ENCODE data around the gene SYNGR3. TPM values are rescaled to one million over a fixed set of nuclear protein-coding genes. Genes with fewer than 3 reads are reported as not detected.
A peak's percentile ranks its signal among the peaks of the same experiment; 100 is the strongest.
"Not testable (repeated sequence)": the region's sequence is repeated elsewhere in the genome, so short reads cannot be mapped to it uniquely, and the experiment has no call there.

The SYNGR3 gene
- total and polyA plus RNA-seq, 5 donors, result 0.57 to 1.4 (median 0.75) TPM

DNA sequence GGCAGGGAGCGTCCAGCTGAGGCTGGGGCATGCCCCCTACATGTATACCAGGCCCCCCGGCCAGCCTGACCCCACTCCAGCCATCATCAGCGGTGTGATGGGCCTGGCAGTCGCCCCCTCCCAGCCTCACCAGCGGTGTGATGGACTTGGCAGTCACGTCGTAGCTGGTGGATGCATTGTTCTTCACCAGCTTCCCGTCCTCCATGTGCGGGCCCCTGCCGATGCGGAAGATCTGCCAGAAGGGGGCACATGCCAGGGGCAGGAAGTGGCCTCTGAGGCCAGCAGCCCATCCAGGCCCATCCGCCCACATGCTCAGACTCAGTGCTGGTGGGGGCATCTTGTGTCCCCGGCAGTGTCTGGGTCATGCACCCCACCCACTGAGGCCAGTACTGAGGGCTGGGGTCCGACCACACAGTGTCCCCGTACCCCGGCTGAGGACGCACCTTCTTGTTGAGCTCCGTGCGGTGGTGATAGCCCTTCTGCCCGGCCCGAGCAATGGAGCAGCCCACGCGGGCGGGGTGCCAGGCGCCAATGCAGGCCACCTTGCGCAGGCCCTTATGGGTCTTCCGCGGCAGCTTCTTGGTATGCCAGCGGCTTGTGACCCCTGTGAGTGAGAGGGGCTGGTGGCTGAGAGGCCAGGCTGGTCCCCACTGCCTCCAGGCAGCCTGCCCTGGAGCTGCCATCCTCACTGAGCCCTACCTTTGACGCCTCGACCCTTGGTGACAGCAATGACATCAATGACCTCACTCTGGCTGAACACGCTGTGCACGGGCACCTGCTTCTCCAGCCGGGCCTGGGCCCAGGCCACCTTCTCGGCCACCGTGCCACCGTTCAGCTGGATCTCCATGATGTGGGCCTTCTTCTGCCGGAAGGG, 43.0 kb upstream of the SYNGR3 start:
- no peaks in the 10 kb centered on the region for H3K9me3 ChIP-seq (ENCODE audit: control insufficient read depth, low read length)
- H3K4me1 ChIP-seq (ENCODE audit: control insufficient read depth, insufficient read depth, low read length), result peaks cover 5% of the 10 kb centered on the region
- ATAC-seq (no peak), DNase-seq (peak in 1 of 3 donors; percentile 50)
- intact Hi-C loops (cut with DNase I), result no loop called here
- H3K4me3 ChIP-seq (ENCODE audit: low read length), result no peak overlapping the region
- no peaks in the 10 kb centered on the region for H3K27me3 ChIP-seq (ENCODE audit: control insufficient read depth, insufficient read depth)
- H3K27ac ChIP-seq (ENCODE audit: low read length), result no peak overlapping the region
- 84% methylated on average over 38 of the region's 38 CpGs for WGBS

DNA sequence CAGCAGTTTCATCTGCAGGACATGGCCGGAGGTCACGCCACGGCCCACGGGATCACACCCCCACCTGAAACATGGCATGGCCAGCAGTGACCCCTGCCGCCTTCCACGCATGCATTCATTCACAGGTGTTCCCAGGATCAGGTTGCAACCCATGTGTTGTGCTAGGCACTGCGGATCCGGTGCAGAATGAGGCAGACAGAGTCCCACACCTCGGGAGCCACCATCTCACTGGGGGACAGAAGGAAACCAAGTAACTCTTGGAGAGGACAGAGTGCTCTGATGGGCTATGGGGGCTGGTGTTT, 42.5 kb upstream of the SYNGR3 start:
- intact Hi-C loops (cut with DNase I), result no loop called here
- Histone ChIP-seq H3K27ac (ENCODE audit: low read length) (no peak overlapping the region), H3K9me3 (ENCODE audit: control insufficient read depth, low read length) (no peaks in the 10 kb centered on the region)

DNA sequence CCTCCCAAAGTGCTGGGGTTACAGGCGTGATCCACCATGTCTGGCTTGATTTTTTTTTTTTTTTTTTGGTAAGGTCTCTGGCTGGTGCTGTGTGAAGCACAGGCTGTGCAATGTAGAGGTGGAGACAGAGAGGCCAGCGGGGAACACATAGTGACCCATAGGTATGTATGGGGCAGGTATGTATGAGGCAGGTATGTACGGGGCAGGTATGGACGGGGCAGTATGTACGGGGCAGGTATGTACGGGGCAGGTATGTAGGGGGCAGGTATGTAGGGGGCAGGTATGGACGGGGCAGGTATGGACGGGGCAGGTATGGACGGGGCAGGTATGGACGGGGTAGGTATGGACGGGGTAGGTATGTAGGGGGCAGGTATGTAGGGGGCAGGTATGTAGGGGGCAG, 40.3 kb upstream of the SYNGR3 start:
- intact Hi-C loops (cut with DNase I), result no loop called here
- Histone ChIP-seq H3K4me1 (ENCODE audit: control insufficient read depth, insufficient read depth, low read length) (no peaks in the 10 kb centered on the region), H3K9me3 (ENCODE audit: control insufficient read depth, low read length) (no peaks in the 10 kb centered on the region), H3K27me3 (ENCODE audit: control insufficient read depth, insufficient read depth) (no peaks in the 10 kb centered on the region), H3K4me3 (ENCODE audit: low read length) (no peak overlapping the region), H3K27ac (ENCODE audit: low read length) (no peak overlapping the region)
- DNase-seq (peak in 1 of 3 donors; percentile 13), ATAC-seq (no peak)
- WGBS, result 95% methylated on average over 11 of the region's 11 CpGs

More for the DNA sequence above, 42.5 kb upstream of the SYNGR3 start:
- Histone ChIP-seq H3K27me3 (ENCODE audit: control insufficient read depth, insufficient read depth) (no peaks in the 10 kb centered on the region), H3K4me1 (ENCODE audit: control insufficient read depth, insufficient read depth, low read length) (peaks cover 2% of the 10 kb centered on the region), H3K4me3 (ENCODE audit: low read length) (no peak overlapping the region)
- no peak for DNase-seq
- WGBS, result 88% methylated on average over 9 of the region's 9 CpGs
- no peak for ATAC-seq

DNA sequence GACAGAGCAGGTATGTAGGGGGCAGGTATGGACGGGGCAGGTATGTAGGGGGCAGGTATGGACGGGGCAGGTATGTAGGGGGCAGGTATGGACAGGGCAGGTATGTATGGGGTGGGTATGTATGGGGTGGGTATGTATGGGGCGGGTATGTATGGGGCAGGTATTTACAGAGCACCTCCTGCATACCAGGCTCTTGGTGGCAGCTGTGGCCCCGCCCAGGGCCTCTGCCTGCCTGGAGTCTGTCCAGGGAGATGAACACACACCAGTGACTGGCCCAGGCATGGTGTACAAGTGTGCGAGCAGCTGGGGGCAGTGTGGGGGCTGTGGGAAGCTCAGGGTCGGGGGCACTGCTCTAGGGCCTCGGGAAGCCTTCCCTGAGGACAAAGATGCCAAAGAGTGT, 39.7 kb upstream of the SYNGR3 start:
- no peak for ATAC-seq
- 66% methylated on average over 7 of the region's 7 CpGs for WGBS
- H3K4me1 ChIP-seq (ENCODE audit: control insufficient read depth, insufficient read depth, low read length), result no peaks in the 10 kb centered on the region
- H3K4me3 ChIP-seq (ENCODE audit: low read length), result no peak overlapping the region
- peak overlapping the region; percentile 7 for H3K27ac ChIP-seq (ENCODE audit: low read length)
- peak in 1 of 3 donors; percentile 52 for DNase-seq
- no peaks in the 10 kb centered on the region for H3K27me3 ChIP-seq (ENCODE audit: control insufficient read depth, insufficient read depth)
- H3K9me3 ChIP-seq (ENCODE audit: control insufficient read depth, low read length), result no peaks in the 10 kb centered on the region
- intact Hi-C loops (cut with DNase I), result no loop called here

DNA sequence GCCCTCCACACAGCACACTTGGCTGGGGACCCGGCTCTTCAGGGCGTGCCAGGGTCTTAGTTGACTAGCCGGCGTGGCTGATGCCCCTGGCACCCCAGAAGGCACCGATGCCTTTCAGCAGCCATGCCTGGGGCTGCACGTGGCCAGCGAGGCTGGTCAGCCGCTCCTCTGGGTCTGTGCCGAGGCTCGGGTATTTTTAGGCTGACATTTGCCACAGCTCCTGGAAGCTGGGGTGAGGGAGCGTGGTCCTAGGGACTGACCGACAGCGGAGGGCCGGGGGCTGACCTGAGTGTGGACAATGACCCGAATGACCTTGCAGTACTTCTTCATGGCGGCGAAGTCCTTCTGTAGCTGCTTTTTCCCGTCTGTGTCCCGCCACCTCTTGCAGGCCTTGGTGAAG, 39.2 kb upstream of the SYNGR3 start:
- intact Hi-C loops (cut with DNase I), result no loop called here
- Histone ChIP-seq H3K4me3 (ENCODE audit: low read length) (no peak overlapping the region), H3K27ac (ENCODE audit: low read length) (peak overlapping the region; percentile 61), H3K4me1 (ENCODE audit: control insufficient read depth, insufficient read depth, low read length) (no peaks in the 10 kb centered on the region), H3K9me3 (ENCODE audit: control insufficient read depth, low read length) (no peaks in the 10 kb centered on the region), H3K27me3 (ENCODE audit: control insufficient read depth, insufficient read depth) (no peaks in the 10 kb centered on the region)
- ATAC-seq (peak; percentile 47 to 48), DNase-seq (peak in 2 of 3 donors; percentile 67 to 71)
- WGBS, result 68% methylated on average over 19 of the region's 19 CpGs

DNA sequence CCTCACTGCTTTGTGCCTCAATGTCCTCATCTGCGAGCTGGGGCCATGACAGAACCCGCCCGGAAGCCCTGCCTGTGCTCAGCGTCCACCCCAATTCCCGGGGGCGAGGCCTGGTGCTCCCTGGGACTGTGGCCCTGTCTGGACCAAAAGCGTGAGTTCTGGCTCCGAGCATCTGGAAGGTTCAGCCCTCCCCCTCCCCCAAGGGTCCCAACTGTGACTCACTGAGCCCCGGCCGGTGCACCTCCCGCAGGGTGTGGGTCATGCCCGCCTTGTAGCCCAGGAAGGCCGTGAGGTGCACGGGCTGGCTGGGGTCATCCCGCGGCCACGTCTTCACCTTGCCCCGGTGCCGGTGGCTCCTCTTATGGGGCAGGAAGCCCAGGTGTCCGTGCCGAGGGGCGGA, 36.0 kb upstream of the SYNGR3 start:
- peak overlapping the region; percentile 65 for H3K27ac ChIP-seq (ENCODE audit: low read length)
- H3K4me1 ChIP-seq (ENCODE audit: control insufficient read depth, insufficient read depth, low read length), result no peaks in the 10 kb centered on the region
- no peaks in the 10 kb centered on the region for H3K9me3 ChIP-seq (ENCODE audit: control insufficient read depth, low read length)
- intact Hi-C loops (cut with DNase I), result no loop called here
- ATAC-seq (peak; percentile 6 to 10), DNase-seq (peak; percentile 13 to 41 (median 33))
- H3K4me3 ChIP-seq (ENCODE audit: low read length), result no peak overlapping the region
- H3K27me3 ChIP-seq (ENCODE audit: control insufficient read depth, insufficient read depth), result no peaks in the 10 kb centered on the region
- 85% methylated on average over 22 of the region's 22 CpGs for WGBS

DNA sequence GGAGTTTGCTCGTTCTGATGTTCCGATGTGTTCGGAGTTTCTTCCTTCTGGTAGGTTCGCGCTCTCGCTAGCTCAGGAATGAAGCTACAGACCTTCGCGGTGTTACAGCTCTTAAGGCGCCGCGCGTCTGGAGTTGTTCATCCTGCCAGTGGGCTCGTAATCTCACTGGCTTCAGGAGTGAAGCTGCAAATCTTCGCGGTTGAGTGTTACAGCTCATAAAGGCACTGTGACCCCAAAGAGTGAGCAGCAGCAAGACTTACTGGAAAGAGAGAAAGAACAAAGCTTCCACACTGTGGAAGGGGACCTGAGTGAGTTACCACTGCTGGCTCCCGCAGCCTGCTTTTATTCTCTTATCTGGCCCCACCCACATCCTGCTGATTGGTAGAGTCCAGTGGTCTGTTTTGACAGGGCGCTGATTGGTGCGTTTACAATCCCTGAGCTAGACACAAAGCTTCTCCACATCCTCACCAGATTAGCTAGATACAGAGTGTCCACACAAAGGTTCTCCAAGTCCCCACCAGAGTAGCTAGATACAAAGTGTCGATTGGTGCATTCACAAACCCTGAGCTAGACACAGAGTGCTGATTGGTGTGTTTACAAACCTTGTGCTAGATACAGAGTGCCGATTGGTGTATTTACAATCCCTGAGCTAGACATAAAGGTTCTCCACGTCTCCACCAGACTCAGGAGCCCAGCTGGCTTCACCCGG, 32.2 kb upstream of the SYNGR3 start:
- H3K4me3 ChIP-seq (ENCODE audit: low read length); H3K4me1 ChIP-seq (ENCODE audit: control insufficient read depth, insufficient read depth, low read length); intact Hi-C loops (cut with DNase I); H3K9me3 ChIP-seq (ENCODE audit: control insufficient read depth, low read length); DNase-seq; H3K27ac ChIP-seq (ENCODE audit: low read length); H3K27me3 ChIP-seq (ENCODE audit: control insufficient read depth, insufficient read depth); ATAC-seq: not testable (repeated sequence)
- WGBS, result 84% methylated on average over 21 of the region's 22 CpGs

DNA sequence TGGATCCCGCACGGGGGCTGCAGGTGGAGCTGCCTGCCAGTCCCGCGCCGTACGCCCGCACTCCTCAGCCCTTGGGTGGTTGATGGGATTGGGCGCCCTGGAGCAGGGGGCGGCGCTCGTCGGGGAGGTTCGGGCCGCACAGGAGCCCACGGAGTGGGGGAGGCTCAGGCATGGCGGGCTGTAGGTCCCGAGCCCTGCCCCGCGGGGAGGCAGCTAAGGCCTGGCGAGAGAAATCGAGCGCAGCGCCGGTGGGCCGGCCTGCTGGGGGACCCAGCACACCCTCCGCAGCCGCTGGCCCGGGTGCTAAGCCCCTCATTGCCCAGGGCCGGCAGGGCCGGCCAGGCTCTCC, 31.7 kb upstream of the SYNGR3 start:
- intact Hi-C loops (cut with DNase I); H3K27me3 ChIP-seq (ENCODE audit: control insufficient read depth, insufficient read depth): not testable (repeated sequence)
- 70% methylated on average over 30 of the region's 30 CpGs for WGBS

DNA sequence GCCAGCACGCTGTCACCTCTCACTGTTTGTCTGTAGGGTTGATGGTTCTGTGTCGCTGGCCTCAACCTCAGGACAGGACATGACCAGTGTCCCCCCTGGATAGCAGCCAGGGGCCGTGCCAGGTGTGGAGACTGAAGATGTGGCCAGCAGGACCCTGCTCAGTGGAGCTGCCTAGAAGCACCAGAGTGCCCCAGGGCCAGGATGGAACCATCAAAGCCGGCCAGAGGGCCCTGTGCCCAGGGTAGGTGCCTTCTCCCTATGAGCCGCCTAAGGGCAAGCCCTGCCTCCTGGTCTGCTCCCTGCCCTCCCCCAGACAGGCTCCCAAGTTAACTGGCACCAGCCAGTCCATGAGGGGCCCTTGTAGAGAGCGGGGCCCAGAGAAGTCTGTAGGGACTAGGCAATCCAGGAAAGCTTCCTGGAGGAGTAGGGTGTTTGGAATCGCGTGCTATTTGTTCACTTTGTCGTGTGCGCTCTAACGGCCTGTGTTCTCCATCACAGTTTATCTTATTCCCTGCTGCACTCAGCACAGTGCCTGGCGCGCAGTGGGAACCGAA, 31.0 kb upstream of the SYNGR3 start:
- ATAC-seq (peak; percentile 2 to 8), DNase-seq (peak; percentile 44 to 75 (median 72))
- H3K9me3 ChIP-seq (ENCODE audit: control insufficient read depth, low read length), result no peaks in the 10 kb centered on the region
- WGBS, result 27% methylated on average over 14 of the region's 14 CpGs
- no peak overlapping the region for H3K4me3 ChIP-seq (ENCODE audit: low read length)
- no peaks in the 10 kb centered on the region for H3K27me3 ChIP-seq (ENCODE audit: control insufficient read depth, insufficient read depth)
- peaks cover 7% of the 10 kb centered on the region for H3K4me1 ChIP-seq (ENCODE audit: control insufficient read depth, insufficient read depth, low read length)
- H3K27ac ChIP-seq (ENCODE audit: low read length), result peak overlapping the region; percentile 14
- intact Hi-C loops (cut with DNase I), result no loop called here

More for the DNA sequence above, 31.7 kb upstream of the SYNGR3 start:
- DNase-seq, result peak in 2 of 3 donors; percentile 19 to 59
- not testable (repeated sequence) for ATAC-seq; H3K4me1 ChIP-seq (ENCODE audit: control insufficient read depth, insufficient read depth, low read length); H3K4me3 ChIP-seq (ENCODE audit: low read length); H3K9me3 ChIP-seq (ENCODE audit: control insufficient read depth, low read length); H3K27ac ChIP-seq (ENCODE audit: low read length)

DNA sequence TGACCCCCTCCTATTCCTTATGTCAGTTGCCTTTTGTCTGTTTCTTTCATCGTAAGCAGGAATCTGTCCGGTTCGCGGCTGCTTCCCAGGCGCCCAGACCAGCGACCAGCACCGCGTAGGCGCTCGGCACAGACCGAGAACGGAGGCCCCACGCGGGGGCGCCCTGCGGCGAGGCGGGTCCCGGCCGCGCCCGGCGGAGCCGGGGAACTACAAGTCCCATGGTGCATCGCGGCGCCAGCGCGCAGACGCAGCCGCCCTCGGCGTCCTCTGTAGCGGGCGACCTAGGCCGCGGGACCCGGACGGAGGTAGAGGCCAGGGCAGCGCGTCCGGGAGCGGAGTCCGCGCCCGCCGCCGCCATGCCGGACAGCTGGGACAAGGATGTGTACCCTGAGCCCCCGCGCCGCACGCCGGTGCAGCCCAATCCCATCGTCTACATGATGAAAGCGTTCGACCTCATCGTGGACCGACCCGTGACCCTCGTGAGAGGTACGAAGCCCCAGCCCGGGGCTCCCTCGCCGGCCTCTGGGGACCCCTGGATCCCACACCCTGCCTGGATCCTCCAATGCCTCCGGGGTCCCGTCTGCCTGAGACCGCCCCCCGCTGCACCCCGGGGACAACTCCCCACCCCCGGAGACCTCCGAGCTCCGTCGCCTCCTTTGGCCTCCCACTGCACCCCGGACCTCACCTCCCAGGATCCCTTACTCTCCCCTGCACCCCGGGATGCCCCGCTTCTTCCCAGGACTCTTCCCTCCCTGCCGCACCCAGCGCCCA, 30.3 kb upstream of the SYNGR3 start, which contains the start of gene NDUFB10:
Gene NDUFB10 (plus strand): TSS at position 270 of the 771 bp plus-strand sequence. CDS start 87 bp downstream, at position 357.
- peak; percentile 94 to 98 (median 98) for DNase-seq

More for the DNA sequence above, 30.3 kb upstream of the SYNGR3 start, which contains the start of gene NDUFB10:
- peak within 1 kb of the TSS; percentile 95 for H3K27ac ChIP-seq (ENCODE audit: low read length)
- no peaks in the 10 kb centered on the region for H3K9me3 ChIP-seq (ENCODE audit: control insufficient read depth, low read length)
- ATAC-seq, result peak; percentile 93 to 95
- intact Hi-C loops (cut with DNase I), result no loop called here
- H3K4me3 ChIP-seq (ENCODE audit: low read length), result peak within 1 kb of the TSS; percentile 89
- under 1% methylated on average over 79 of the region's 79 CpGs for WGBS
- no peaks in the 10 kb centered on the region for H3K27me3 ChIP-seq (ENCODE audit: control insufficient read depth, insufficient read depth)
- peaks cover 10% of the 10 kb centered on the region for H3K4me1 ChIP-seq (ENCODE audit: control insufficient read depth, insufficient read depth, low read length)
